ENCODE data around the gene SAP30. TPM values are rescaled to one million over a fixed set of nuclear protein-coding genes. Genes with fewer than 3 reads are reported as not detected.

The SAP30 gene
- total RNA-seq, 4 donors from 2014 or later = 22.2 to 47.9 (median 29.8) TPM

- DNase-seq = no peak
- no peak overlapping the region for H3K4me3 ChIP-seq (replicated peaks in 1 of 3)
- H3K36me3 ChIP-seq = no peaks in the 10 kb centered on the region
- no peak for TF ChIP-seq POLR2A (IDR thresholded peaks at IDR 0.05)
- TF ChIP-seq, protein P1, sequence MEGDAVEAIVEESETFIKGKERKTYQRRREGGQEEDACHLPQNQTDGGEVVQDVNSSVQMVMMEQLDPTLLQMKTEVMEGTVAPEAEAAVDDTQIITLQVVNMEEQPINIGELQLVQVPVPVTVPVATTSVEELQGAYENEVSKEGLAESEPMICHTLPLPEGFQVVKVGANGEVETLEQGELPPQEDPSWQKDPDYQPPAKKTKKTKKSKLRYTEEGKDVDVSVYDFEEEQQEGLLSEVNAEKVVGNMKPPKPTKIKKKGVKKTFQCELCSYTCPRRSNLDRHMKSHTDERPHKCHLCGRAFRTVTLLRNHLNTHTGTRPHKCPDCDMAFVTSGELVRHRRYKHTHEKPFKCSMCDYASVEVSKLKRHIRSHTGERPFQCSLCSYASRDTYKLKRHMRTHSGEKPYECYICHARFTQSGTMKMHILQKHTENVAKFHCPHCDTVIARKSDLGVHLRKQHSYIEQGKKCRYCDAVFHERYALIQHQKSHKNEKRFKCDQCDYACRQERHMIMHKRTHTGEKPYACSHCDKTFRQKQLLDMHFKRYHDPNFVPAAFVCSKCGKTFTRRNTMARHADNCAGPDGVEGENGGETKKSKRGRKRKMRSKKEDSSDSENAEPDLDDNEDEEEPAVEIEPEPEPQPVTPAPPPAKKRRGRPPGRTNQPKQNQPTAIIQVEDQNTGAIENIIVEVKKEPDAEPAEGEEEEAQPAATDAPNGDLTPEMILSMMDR (IDR thresholded peaks at IDR 0.05) = no peak
- H3K27ac ChIP-seq = no peak overlapping the region
- no peaks in the 10 kb centered on the region for H3K9me3 ChIP-seq
- intact Hi-C loops (cut with DNase I) = no loop called here
- no peaks in the 10 kb centered on the region for H3K4me1 ChIP-seq
- H3K27me3 ChIP-seq = no peaks in the 10 kb centered on the region
Measured at GRCh38 chr4:173367285-173367684, 3.5 kb upstream of the SAP30 start.

DNA sequence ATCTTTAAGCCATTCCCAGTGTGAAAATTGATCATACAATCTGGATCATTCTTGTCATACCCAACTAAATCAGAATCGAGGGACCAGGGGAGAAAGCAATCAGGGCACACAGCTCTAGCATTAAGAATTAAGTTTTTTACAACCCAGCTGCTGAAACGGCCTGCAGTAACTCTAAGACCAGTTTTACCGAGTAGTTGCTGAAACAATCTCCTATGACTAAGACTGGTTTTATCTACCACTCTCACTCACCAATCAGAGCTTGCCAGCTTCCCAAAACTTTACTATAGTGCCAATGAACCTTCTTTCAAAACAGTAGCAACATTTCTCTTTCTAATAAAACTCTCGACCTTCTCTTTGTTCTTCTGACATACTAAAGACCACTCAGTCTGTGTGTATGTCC is 2.8 kb upstream of the SAP30 start:
- H3K36me3 ChIP-seq = no peaks in the 10 kb centered on the region
- H3K4me3 ChIP-seq (replicated peaks in 1 of 3) = no peak overlapping the region
- WGBS, 2 donors = 78 to 84% methylated on average over 4 of the region's 4 CpGs
- no peak overlapping the region for H3K27ac ChIP-seq
- no peak for DNase-seq
- H3K9me3 ChIP-seq = no peaks in the 10 kb centered on the region
- no peaks in the 10 kb centered on the region for H3K27me3 ChIP-seq
- no peak for TF ChIP-seq POLR2A (IDR thresholded peaks at IDR 0.05)
- TF ChIP-seq, protein P1 (IDR thresholded peaks at IDR 0.05) = no peak
- intact Hi-C loops (cut with DNase I) = no loop called here
- peaks cover 0 to 4% of the 10 kb centered on the region in 2 donors for H3K4me1 ChIP-seq

- no peak for TF ChIP-seq POLR2A (IDR thresholded peaks at IDR 0.05)
- TF ChIP-seq, protein P1 (IDR thresholded peaks at IDR 0.05) = no peak
- peak; percentile 71 to 74 for DNase-seq
- peak overlapping the region; percentile 54 to 98 (median 97) for H3K27ac ChIP-seq
- H3K36me3 ChIP-seq = no peaks in the 10 kb centered on the region
- peaks cover 6 to 15% of the 10 kb centered on the region in 2 donors for H3K4me1 ChIP-seq
- peak overlapping the region; percentile 43 to 68 (median 65) for H3K4me3 ChIP-seq (replicated peaks in 1 of 3)
- intact Hi-C loops (cut with DNase I) = loop anchor here (2.0 kb wide), 1 partner anchor 37 kb away; no protein-coding TSS in a partner anchor
- WGBS, 2 donors = 0 to 1% methylated on average over 14 of the region's 14 CpGs
- H3K9me3 ChIP-seq = no peaks in the 10 kb centered on the region
- no peaks in the 10 kb centered on the region for H3K27me3 ChIP-seq
Measured at GRCh38 chr4:173370130-173370476, 651 bp upstream of the SAP30 start.

DNA sequence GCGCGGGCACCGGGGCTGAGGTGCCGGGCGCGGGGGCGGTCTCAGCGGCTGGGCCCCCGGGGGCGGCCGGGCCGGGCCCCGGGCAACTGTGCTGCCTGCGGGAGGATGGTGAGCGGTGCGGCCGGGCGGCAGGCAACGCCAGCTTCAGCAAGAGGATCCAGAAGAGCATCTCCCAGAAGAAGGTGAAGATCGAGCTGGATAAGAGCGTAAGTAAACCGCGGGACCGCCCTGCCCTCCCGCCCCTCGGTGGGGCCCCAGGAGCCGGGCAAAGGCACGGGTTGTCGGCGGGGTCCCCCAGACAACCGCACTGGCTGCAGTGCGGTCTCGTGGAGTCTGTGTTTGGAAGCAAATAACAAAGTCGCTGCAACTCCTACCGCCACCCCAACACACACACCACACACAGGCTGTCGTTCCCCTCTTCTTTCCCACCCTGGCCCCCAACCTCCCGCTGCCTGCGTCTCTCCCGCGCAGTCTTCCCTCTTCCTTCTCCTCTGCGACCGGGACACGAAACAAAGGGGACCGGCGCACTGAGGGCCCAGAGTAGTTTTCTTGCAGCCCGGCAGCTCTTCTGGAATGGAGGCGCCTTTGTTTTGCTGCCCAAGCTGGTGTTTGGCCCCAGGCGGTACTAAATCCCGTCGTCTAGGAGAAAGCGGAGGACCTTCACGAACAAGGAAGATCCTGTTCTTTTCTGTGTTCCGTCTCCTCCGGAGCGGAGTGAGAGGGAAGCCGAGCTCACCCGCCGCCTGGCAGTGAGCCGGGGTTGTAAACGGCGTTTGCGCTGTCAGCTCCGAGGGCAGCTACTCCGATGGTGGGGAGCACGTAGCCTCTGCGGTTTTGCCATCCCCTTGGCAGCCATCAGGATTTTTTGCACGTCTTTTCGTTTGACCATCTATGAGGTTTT is 788 bp downstream of the SAP30 start:
- intact Hi-C loops (cut with DNase I) = loop anchor here (2.0 kb wide), 1 partner anchor 39 kb away; no protein-coding TSS in a partner anchor
- H3K4me3 ChIP-seq (replicated peaks in 1 of 3) = peak overlapping the region; percentile 3 to 95 (median 68)
- peak overlapping the region; percentile 82 to 93 (median 88) for H3K27ac ChIP-seq
- 0 to 1% methylated on average over 31 to 33 of the region's 68 CpGs for WGBS, 2 donors
- H3K36me3 ChIP-seq = no peaks in the 10 kb centered on the region
- no peaks in the 10 kb centered on the region for H3K9me3 ChIP-seq
- peak in 1 of 2 donors; percentile 58 for TF ChIP-seq POLR2A (IDR thresholded peaks at IDR 0.05)
- TF ChIP-seq, protein P1 (IDR thresholded peaks at IDR 0.05) = no peak
- DNase-seq = peak; percentile 73 to 75
- peaks cover 6 to 15% of the 10 kb centered on the region in 2 donors for H3K4me1 ChIP-seq
- H3K27me3 ChIP-seq = no peaks in the 10 kb centered on the region

DNA sequence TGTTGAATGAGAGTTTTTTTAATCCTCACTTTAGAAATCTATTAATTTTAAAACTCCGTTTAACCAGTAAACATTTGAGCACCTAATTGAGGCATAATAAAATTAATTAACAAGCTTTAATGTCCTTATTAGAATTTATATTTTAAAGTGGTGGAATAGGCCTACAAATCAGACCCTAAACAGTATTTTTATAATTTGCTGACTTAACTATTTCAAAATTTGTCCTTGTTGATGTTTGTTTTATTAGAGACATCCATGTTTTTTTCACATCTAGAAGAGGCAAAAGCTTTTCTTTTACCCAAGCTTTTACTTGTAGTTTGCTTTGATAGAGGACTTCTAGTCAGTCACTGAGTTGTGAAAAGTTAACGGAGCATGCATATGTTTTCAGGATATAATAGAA is 3.8 kb downstream of the SAP30 start:
- TF ChIP-seq, protein P1 (IDR thresholded peaks at IDR 0.05) = no peak
- no peak for TF ChIP-seq POLR2A (IDR thresholded peaks at IDR 0.05)
- Histone ChIP-seq H3K27ac (peak overlapping the region; percentile 16 to 57 (median 49)), H3K9me3 (no peaks in the 10 kb centered on the region), H3K4me3 (replicated peaks in 1 of 3) (no peak overlapping the region), H3K36me3 (no peaks in the 10 kb centered on the region), H3K4me1 (peaks cover 6 to 19% of the 10 kb centered on the region in 2 donors), H3K27me3 (no peaks in the 10 kb centered on the region)
- intact Hi-C loops (cut with DNase I) = no loop called here
- DNase-seq = no peak
- WGBS, 2 donors = 61 to 63% methylated on average over 2 of the region's 2 CpGs

Measured in thyroid gland (tissue), 4 donors.